Liver (tissue), 9 donors: ENCODE measurements around the gene MMP28. TPM values are rescaled to one million over a fixed set of nuclear protein-coding genes. Genes with fewer than 3 reads are reported as not detected.

ENCODE experiments used
- DNase-seq: peaks from one replicate; pipeline ENCODE4 v3.0.0-alpha.2; 2017; ENCODE audit warnings: low spot score
- H3K27ac ChIP-seq, 2 donors: one replicate each; pipeline ENCODE4 v1.7.0; 2013; ENCODE audit warnings: inconsistent platforms in 2 of 2, low read length in 2 of 2, control low read depth in 1 of 2, low read depth in 1 of 2, mild to moderate bottlenecking in 1 of 2
- H3K27me3 ChIP-seq, 4 donors: one replicate each; pipeline versions ENCODE4 v1.6.1 to v1.7.0; 2013; ENCODE audit warnings: low read length in 3 of 4, inconsistent platforms in 1 of 4, mild to moderate bottlenecking in 1 of 4, moderate library complexity in 1 of 4; ENCODE audit not compliant: control insufficient read depth in 4 of 4, insufficient read depth in 4 of 4
- H3K36me3 ChIP-seq, 4 donors: one replicate each; pipeline versions ENCODE4 v1.6.1 to v1.7.0; 2013; ENCODE audit warnings: low read length in 3 of 4, mild to moderate bottlenecking in 3 of 4, low read depth in 1 of 4, moderate library complexity in 1 of 4; ENCODE audit not compliant: control insufficient read depth in 4 of 4, insufficient read depth in 3 of 4
- H3K4me1 ChIP-seq, 4 donors: one replicate each; pipeline versions ENCODE4 v1.6.1 to v1.7.0; 2013; ENCODE audit warnings: low read length in 3 of 4, mild to moderate bottlenecking in 3 of 4, moderate library complexity in 1 of 4; ENCODE audit not compliant: control insufficient read depth in 4 of 4, insufficient read depth in 4 of 4
- H3K4me3 ChIP-seq, 3 donors: one replicate each; pipeline versions ENCODE4 v1.6.1 to v1.7.0; 2013; ENCODE audit warnings: low read length in 3 of 3, control low read depth in 1 of 3, low read depth in 1 of 3, mild to moderate bottlenecking in 1 of 3
- H3K9ac ChIP-seq, 2 donors: one replicate each; pipeline ENCODE4 v1.7.0; 2013; ENCODE audit warnings: low read length in 2 of 2, mild to moderate bottlenecking in 2 of 2, moderate library complexity in 2 of 2, control low read depth in 1 of 2, low read depth in 1 of 2
- H3K9me3 ChIP-seq, 4 donors: one replicate each; pipeline versions ENCODE4 v1.6.1 to v1.7.0; 2013; ENCODE audit warnings: low read length in 3 of 4; ENCODE audit not compliant: control insufficient read depth in 4 of 4
- ATF3 ChIP-seq: IDR thresholded peaks from 2 replicates; pipeline ENCODE4 v1.6.1; 2016; ENCODE audit warnings: antibody characterized with exemption
- CTCF ChIP-seq: fragments of 150-350 bp; IDR thresholded peaks from 2 replicates; pipeline ENCODE4 v1.5.1; 2017; ENCODE audit warnings: improper control_type of control experiment, low read depth, low read length; ENCODE audit not compliant: missing input control
- EGR1 ChIP-seq, 2 donors: IDR thresholded peaks; 2 replicates each; pipeline ENCODE4 v1.6.1; 2016 to 2018; ENCODE audit warnings: antibody characterized with exemption in 2 of 2, low read depth in 2 of 2
- GABPA ChIP-seq, 2 donors: IDR thresholded peaks in 1 of 2; conservative IDR thresholded peaks in 1 of 2; 2 replicates each; pipeline ENCODE4 v1.6.1; 2016; ENCODE audit warnings: antibody characterized with exemption in 2 of 2, mild to moderate bottlenecking in 1 of 2, moderate library complexity in 1 of 2
- HNF4A ChIP-seq, 2 donors: conservative IDR thresholded peaks; 2 replicates each; pipeline ENCODE4 v1.6.1; 2016; ENCODE audit warnings: antibody characterized with exemption in 2 of 2, mild to moderate bottlenecking in 2 of 2
- HNF4G ChIP-seq: IDR thresholded peaks from 2 replicates; pipeline ENCODE4 v1.6.1; 2016; ENCODE audit warnings: antibody characterized with exemption
- JUND ChIP-seq, 2 donors: IDR thresholded peaks; 2 replicates each; pipeline ENCODE4 v1.6.1; 2016; ENCODE audit warnings: antibody characterized with exemption in 2 of 2
- MAX ChIP-seq: IDR thresholded peaks from 2 replicates; pipeline ENCODE4 v1.6.1; 2016; ENCODE audit warnings: antibody characterized with exemption
- NR2F2 ChIP-seq: IDR thresholded peaks from 2 replicates; pipeline ENCODE4 v1.6.1; 2016; ENCODE audit warnings: antibody characterized with exemption
- RAD21 ChIP-seq, 2 donors: IDR thresholded peaks; 2 replicates each; pipeline ENCODE4 v1.6.1; 2016; ENCODE audit warnings: antibody characterized with exemption in 2 of 2, mild to moderate bottlenecking in 2 of 2
- REST ChIP-seq: IDR thresholded peaks from 2 replicates; pipeline ENCODE4 v1.6.1; 2016; ENCODE audit warnings: antibody characterized with exemption, mild to moderate bottlenecking
- RXRA ChIP-seq, 2 donors: IDR thresholded peaks; 2 replicates each; pipeline ENCODE4 v1.6.1; 2017 to 2018; ENCODE audit warnings: antibody characterized with exemption in 2 of 2, mild to moderate bottlenecking in 1 of 2
- SP1 ChIP-seq: IDR thresholded peaks from 2 replicates; pipeline ENCODE4 v1.6.1; 2018; ENCODE audit warnings: antibody characterized with exemption, mild to moderate bottlenecking
- TAF1 ChIP-seq: conservative IDR thresholded peaks from 2 replicates; pipeline ENCODE4 v1.6.1; 2016; ENCODE audit warnings: antibody characterized with exemption, mild to moderate bottlenecking
- WGBS: extraction: QIAGEN DNeasy Blood & Tissue Kit; methylation state at CpG from one replicate; pipeline ENCODE4 v1.1.7; 2013; 5-methylcytosine and 5-hydroxymethylcytosine counted together
- polyA plus RNA-seq, 2 donors: library from polyadenylated mRNA; stranded (reverse) in 1 of 2; unstranded in 1 of 2; fragments of 200-250 nt in 1 of 2; fragments of >200 nt in 1 of 2; fragmentation: Nextera tagmentation in 1 of 2; extraction: Ambion mirVana in 1 of 2; gene quantifications; one replicate each; pipeline versions ENCODE4 v1.2.1 to v1.2.3, GENCODE V29; 2013 to 2015
- total RNA-seq, 2 donors: library from RNA; depleted of rRNA; stranded (reverse); fragments of >200 nt; gene quantifications; one replicate each; pipeline ENCODE4 v1.2.3, GENCODE V29; 2014
- donor health status: healthy.
- donor health status: healthy.
- donor health status: healthy.
- donor health status: healthy.
- donor health status: healthy.

Gene MMP28
- total and polyA plus RNA-seq, 4 donors, result 0.14 to 0.75 (median 0.44) TPM

- no peak for TF ChIP-seq SP1
- TF ChIP-seq RXRA (IDR thresholded peaks at IDR 0.05), result no peak
- no peak for TF ChIP-seq JUND (IDR thresholded peaks at IDR 0.05)
- H3K4me3 ChIP-seq, result no peak overlapping the region
- H3K27me3 ChIP-seq, result peaks cover 0 to 5% (median 2%) of the 10 kb centered on the region in 4 donors
- H3K9ac ChIP-seq, result no peak overlapping the region
- DNase-seq, result no peak
- 88% methylated on average over 15 of the region's 15 CpGs for WGBS
- H3K9me3 ChIP-seq, result no peaks in the 10 kb centered on the region
- H3K27ac ChIP-seq, result no peak overlapping the region
- peaks cover 2 to 13% (median 5%) of the 10 kb centered on the region in 4 donors for H3K4me1 ChIP-seq
- H3K36me3 ChIP-seq, result no peaks in the 10 kb centered on the region
Measured at GRCh38 chr17:35745749-35746320, 49.6 kb downstream of the MMP28 start.

- no peak for DNase-seq
- peaks cover 2 to 13% (median 5%) of the 10 kb centered on the region in 4 donors for H3K4me1 ChIP-seq
- 90% methylated on average over 7 of the region's 7 CpGs for WGBS
- no peak overlapping the region for H3K4me3 ChIP-seq
- H3K27me3 ChIP-seq, result peaks cover 0 to 5% (median 3%) of the 10 kb centered on the region in 4 donors
- no peak overlapping the region for H3K27ac ChIP-seq
- no peaks in the 10 kb centered on the region for H3K9me3 ChIP-seq
- no peaks in the 10 kb centered on the region for H3K36me3 ChIP-seq
- H3K9ac ChIP-seq, result no peak overlapping the region
- TF ChIP-seq TAF1 (no peak), EGR1 (IDR thresholded peaks at IDR 0.05; ENCODE audit: low read depth in 2 of 2) (no peak), HNF4A (conservative IDR thresholded peaks at IDR 0.05) (no peak), GABPA (IDR thresholded peaks at IDR 0.05 in 1 of 2, conservative IDR thresholded peaks at IDR 0.05 in 1 of 2) (no peak), REST (no peak), RAD21 (IDR thresholded peaks at IDR 0.05) (no peak), CTCF (no peak), NR2F2 (no peak), ATF3 (no peak), MAX (no peak), HNF4G (no peak)
Measured at GRCh38 chr17:35745246-35745645, 50.2 kb downstream of the MMP28 start.
